HG03196 (cell line): ENCODE data around the gene RAB22A.
"Not testable (repeated sequence)": the region's sequence is repeated elsewhere in the genome, so short reads cannot be mapped to it uniquely, and the experiment has no call there.

Experiments
- ATAC-seq: cut with Tn5 transposase; IDR thresholded peaks from one replicate; pipeline ENCODE4 v1.9.1; 2021; ENCODE audit not compliant: unreplicated experiment

Gene RAB22A

DNA sequence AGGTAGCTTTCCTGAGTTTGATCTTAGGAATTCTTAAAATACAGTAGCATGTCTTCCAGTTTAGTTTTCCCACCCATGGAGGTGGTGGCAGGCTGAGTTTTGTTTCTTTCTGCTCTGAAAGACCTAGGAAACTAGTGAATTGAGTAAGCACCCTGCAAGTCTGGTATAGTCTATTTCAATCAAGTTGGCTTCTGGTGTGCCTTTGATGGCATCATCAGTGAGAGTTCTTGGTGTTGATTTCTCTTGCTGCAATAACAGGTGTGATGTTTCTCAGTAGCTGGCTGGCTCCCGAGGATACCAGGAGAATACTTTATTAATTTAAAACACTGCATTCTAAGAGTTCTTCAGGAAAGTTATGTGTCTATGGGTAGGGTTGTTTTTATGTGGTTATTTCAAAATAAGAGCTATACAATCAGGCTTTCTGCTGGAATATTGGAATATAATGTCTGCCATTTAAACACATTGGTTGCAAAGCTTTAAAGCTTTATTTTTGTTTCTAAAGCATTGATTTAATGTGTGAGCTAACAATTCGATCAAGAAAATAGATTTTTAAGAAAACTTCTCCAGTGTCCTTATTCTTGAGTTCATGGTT, 98.5 kb downstream of the RAB22A start:
- ATAC-seq, result peak; percentile 58

GRCh38 chr20:58408603-58409246, 99.2 kb downstream of the RAB22A start:
- no peak for ATAC-seq

- not testable (repeated sequence) for ATAC-seq
These were observed 104.7 kb downstream of the RAB22A start for GRCh38 chr20:58414216-58414615.

DNA sequence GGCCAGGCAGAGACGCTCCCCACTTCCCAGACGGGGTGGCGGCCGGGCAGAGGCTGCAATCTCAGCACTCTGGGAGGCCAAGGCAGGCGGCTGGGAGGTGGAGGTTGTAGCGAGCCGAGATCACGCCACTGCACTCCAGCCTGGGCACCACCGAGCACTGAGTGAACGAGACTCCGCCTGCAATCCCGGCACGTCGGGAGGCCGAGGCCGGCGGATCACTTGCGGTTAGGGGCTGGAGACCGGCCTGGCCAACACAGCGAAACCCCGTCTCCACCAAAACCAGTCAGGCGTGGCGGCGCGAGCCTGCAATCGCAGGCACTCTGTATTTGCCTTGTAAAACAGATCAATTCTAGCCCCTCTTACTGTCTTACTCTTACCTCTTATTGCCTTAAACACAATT, 105.3 kb downstream of the RAB22A start:
- not testable (repeated sequence) for ATAC-seq

DNA sequence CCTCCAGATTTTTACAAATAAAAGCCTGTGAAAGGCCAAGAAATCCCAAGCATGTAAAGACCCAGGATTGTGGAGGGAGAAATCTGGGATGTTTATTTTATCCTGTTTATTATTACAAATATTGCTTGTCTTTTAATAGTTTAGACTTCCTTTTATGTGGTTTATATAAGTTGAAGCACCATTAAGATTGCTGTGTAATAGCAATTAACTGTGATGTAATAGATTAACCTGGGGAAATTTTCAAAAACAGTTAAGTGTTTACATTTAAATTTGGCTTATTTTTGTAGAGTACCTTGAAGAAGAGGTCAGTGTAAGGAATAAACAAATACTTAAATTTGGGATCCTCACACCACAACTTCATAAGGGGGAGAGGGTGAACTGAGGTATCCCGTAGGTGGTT, 106.5 kb downstream of the RAB22A start:
- no peak for ATAC-seq

DNA sequence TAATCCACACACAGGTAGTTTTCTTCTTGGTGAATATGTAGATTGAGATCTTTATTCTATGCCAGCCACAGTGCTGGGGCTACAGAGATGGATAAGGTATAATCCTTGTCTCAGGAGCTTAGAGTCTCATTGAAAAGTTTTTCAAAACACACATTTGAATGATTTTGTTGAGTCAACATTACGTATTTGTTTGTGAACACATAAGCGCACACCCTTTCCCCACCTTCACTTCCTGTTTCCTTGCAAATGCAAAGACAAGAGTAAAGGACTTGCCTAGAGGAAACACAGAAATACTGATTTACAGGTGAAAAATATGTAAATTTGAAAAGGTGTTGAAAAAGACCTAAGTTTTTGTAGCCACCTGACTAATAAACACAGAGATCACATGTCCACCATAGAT, 107.3 kb downstream of the RAB22A start:
- ATAC-seq, result no peak
